GM19467 (cell line): ENCODE data around the gene WRAP73.

Source experiments
- ATAC-seq: cut with Tn5 transposase; IDR thresholded peaks from one replicate; pipeline ENCODE4 v1.9.1; 2021; ENCODE audit warnings: mild to moderate bottlenecking, moderate library complexity; ENCODE audit not compliant: unreplicated experiment

Gene WRAP73

GRCh38 chr1:3681898-3682806 is 32.2 kb upstream of the WRAP73 start:
- no peak for ATAC-seq

GRCh38 chr1:3681231-3681897 is 31.5 kb upstream of the WRAP73 start:
- ATAC-seq = no peak

GRCh38 chr1:3680488-3681230 is 30.8 kb upstream of the WRAP73 start:
- ATAC-seq = no peak

GRCh38 chr1:3679799-3680453 is 30.0 kb upstream of the WRAP73 start:
- ATAC-seq = no peak

GRCh38 chr1:3679098-3679555 is 29.2 kb upstream of the WRAP73 start:
- ATAC-seq = no peak

- no peak for ATAC-seq
Observed at GRCh38 chr1:3678361-3679097, 28.6 kb upstream of the WRAP73 start.

DNA sequence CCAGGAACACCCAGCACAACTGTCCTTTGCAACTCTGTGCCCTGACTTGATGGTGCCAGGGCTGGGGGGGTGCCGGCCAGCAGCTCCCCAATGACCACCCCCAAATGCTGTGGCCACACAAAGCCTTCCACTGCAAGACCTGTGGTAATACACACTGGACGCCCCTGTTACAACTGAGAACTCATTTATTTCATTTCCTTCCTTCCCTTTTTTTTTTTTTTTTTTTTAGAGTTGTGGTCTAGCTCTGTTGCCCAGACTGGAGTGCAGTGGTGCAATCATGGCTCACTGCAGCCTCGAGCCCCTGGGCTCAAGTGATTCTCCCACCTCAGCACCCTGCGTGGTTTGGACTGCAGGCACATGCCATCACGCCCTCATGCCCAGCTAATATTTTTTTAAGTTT is 27.6 kb upstream of the WRAP73 start:
- peak; percentile 4 for ATAC-seq

DNA sequence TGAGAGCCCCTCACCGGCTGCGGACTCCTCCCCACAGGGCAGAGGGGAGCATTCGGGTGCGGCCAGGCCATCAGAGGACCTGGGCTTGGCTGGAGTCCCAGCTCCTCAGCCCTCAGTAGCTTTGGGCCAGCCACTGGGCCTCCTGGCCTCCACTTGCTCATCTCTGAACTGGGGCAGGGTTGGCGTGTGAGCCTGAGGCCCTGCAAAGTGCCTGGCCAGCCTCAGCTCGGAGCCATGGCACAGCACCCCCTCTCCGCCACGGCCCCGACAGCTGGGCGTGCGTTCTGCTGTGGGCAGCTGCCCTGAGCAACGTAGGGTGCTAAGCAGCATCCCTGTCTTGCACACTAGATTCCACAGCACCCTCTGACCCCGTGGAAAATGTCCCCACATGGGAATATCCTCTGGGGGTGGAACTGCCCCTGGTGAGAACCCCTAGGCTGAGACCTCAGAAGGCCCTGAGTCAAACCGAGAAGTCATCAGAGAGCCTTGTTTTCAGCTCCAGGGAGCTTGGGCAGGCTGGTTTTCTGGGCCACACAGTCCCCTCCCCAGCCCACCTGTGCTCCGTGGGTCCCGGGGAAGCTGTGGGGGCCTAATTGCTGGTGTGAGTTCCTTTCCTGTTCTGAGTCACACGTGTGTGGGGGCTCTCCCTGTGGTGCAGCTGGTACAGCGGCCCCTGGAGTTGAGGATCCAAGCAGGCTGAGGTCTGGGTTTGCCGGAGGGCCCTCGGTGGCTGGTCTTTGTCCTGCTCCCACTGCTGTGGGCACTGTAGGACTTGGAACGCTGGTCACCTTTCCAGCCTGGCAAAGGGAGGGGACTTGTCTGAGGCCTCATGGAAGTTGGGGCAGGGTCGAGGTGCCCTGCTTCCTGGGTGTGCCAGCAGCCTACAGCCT is 26.9 kb upstream of the WRAP73 start:
- peak; percentile 51 for ATAC-seq

GRCh38 chr1:3675436-3675835 is 25.5 kb upstream of the WRAP73 start:
- ATAC-seq = no peak

GRCh38 chr1:3674100-3675094 is 24.5 kb upstream of the WRAP73 start:
- ATAC-seq = no peak

DNA sequence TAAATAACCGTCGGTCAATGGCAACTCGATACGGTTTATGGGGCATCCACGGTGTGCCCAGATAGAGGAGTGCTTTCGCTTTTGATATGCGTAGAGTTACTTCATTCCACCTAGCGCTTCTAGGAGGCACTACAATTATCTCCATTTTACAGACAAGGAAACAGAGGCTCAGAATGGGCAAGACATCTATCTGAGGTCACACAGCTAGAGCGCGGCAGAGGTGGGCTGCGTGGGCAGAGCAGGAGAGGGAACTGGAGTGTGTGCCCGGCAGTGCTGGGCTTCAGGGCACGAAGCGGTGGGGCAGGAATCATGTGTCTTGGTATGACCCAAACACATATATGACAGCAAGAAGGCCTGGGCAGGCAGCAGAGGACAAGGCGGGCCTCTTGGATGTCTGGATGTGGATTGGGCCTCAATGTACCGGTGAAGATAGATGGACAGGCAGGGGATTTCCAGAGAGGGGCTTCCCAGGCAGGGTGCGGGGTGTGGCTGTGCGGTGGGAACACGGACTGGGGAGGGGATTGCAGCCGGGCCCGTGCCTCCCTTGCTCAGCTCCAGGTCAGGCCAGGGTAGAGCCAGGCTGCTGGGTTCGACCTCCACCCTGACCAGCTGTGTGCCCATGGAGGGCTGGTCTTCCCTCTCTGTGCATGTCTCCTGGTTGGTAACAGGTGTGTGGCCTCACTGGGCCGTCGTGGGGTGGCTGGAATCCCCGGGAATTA is 23.6 kb upstream of the WRAP73 start:
- no peak for ATAC-seq

DNA sequence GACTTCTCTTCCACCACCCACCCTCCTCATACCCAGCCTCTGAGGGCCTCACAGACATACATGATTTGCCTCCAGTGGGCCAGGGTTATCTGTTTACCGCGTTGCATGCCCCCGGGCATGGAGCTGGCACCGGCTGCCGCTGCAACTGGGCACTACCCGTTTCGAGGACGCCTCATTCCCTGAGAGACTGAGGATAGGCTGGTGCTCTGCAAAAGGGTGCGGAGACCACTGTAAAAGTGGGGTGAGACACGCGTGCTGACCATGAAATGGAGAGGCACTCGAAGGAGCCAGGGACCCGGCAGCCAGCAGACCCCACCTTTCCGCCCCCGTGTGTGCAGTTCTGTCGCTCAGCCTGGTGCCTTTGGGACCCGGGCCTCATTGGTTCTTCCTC is 23.1 kb upstream of the WRAP73 start:
- no peak for ATAC-seq

DNA sequence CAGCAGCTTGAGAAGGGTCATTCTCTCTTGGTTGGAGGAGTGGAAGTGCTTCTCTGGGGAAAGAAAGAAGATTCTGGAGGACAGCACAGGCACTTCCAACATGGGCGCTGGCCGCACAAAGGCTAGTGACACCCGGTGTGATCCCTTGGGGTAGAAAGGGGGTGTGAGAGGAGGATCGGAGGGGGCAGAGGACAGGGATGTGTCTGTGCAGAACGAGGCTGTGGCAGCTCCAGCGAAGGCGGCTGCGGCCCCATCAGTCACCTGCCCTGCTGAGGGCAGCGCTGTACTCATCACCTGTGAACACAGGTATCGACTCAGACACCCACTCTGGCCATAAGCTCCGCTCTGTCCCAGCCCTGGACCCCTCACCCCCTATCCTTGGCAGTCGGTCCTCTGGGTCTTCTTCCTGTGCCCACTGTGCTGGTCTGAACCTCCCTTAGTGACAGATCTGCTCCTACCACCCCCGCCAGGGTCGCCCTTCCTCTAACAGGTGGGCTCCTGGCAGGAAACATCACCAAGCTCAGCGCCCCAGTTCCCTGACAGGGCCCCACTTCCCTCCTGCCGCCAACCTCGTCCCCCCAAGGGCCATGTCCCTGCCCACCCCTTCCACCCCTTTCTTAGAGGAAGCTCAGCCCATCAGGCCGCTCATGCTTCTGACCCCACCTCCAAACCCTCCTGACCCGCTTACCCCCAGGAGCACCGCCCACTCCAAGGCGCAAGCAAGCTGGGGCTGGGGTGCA is 22.5 kb upstream of the WRAP73 start:
- ATAC-seq = no peak

- no peak for ATAC-seq
Observed at GRCh38 chr1:3671371-3672180, 21.7 kb upstream of the WRAP73 start.

DNA sequence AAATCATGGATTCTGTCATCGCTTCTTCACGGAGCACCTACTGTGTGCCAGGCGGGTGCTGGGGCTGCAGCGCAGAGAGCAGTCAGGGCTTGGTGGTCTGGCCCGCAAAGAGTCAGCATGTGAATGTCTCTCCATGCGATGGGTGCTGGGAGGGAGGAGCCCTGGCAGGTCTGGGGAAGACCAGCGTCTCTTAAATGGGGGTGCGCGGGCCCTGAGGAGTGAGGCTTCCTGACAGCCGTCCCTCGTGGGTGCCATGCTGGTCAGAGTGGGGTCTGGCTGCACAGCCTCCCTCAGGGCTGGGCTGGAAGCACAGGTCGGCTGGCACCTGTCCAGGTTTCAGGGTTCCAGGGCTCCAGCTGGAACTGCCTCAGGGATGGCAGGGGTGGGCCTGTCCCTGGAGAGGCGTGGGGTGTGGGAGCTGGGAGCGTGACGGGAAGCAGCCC is 20.9 kb upstream of the WRAP73 start:
- no peak for ATAC-seq

DNA sequence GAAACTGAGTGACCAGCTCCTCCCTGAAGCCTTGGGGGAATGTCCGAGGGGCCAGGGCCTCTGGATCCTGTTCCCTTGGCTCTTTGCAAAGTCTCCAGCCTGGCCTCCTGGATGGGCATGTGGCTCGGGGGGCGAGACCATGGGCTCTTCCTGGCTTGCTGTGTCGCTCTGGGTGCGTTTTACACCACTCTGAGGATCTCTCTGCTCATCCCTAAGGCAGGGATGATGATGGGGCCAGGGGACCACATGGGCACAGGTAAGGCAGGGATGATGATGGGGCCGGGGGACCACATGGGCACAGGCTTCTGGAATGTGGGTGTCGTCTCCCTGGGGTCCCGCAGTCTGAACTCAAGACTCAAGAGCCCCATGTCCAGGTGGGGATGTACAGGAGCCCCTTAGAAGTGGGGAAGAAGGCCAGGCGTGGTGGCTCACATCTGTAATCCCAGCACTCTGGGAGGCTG is 20.1 kb upstream of the WRAP73 start:
- no peak for ATAC-seq
